ENCODE results near the gene CTSD. TPM values are rescaled to one million over a fixed set of nuclear protein-coding genes. Genes with fewer than 3 reads are reported as not detected.

CTSD gene
- total RNA-seq, 1 experiment from 2014 or later, result 199 TPM

- ChIA-PET POLR2A (no interaction called here), CTCF (interaction anchor here (0.8 to 3.3 kb wide), 6 partner anchors 52 to 134 kb away, joined by 3 to 22 read pairs (median 4); no protein-coding TSS in a partner anchor)
- DNase-seq (ENCODE audit: low spot score) (no peak), ATAC-seq (no peak)
- Mint-ChIP-seq H3K27me3 (ENCODE audit: low read depth) (peaks cover 8% of the 10 kb centered on the region), H3K4me1 (peaks cover 20% of the 10 kb centered on the region), H3K9me3 (peaks cover 4% of the 10 kb centered on the region), H3K36me3 (no peaks in the 10 kb centered on the region), H3K27ac (no peak overlapping the region), H3K4me3 (no peak overlapping the region)
- TF ChIP-seq ZNF232 (CRISPR knock-in tag; IDR thresholded peaks at IDR 0.05) (no peak), ZBTB43 (CRISPR knock-in tag; IDR thresholded peaks at IDR 0.05) (no peak), ZNF423 (CRISPR knock-in tag; IDR thresholded peaks at IDR 0.05) (no peak), FOXK1 (CRISPR knock-in tag; IDR thresholded peaks at IDR 0.05) (no peak), IRF1 (CRISPR knock-in tag; IDR thresholded peaks at IDR 0.05) (no peak), TCF7 (CRISPR knock-in tag; IDR thresholded peaks at IDR 0.05; ENCODE audit: low read depth) (no peak), OVOL2 (CRISPR knock-in tag; IDR thresholded peaks at IDR 0.05; ENCODE audit: borderline replicate concordance) (no peak), NR3C1 (CRISPR knock-in tag; conservative IDR thresholded peaks at IDR 0.05; ENCODE audit: low read depth) (no peak), PRDM15 (CRISPR knock-in tag; IDR thresholded peaks at IDR 0.05) (no peak), E2F1 (CRISPR knock-in tag; IDR thresholded peaks at IDR 0.05) (no peak)
- TF ChIP-seq, protein P1, sequence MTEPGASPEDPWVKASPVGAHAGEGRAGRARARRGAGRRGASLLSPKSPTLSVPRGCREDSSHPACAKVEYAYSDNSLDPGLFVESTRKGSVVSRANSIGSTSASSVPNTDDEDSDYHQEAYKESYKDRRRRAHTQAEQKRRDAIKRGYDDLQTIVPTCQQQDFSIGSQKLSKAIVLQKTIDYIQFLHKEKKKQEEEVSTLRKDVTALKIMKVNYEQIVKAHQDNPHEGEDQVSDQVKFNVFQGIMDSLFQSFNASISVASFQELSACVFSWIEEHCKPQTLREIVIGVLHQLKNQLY (CRISPR knock-in tag; IDR thresholded peaks at IDR 0.05), result no peak
- TF ChIP-seq, protein P2, sequence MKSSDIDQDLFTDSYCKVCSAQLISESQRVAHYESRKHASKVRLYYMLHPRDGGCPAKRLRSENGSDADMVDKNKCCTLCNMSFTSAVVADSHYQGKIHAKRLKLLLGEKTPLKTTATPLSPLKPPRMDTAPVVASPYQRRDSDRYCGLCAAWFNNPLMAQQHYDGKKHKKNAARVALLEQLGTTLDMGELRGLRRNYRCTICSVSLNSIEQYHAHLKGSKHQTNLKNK (CRISPR knock-in tag; IDR thresholded peaks at IDR 0.05), result no peak
- TF ChIP-seq, protein P3, sequence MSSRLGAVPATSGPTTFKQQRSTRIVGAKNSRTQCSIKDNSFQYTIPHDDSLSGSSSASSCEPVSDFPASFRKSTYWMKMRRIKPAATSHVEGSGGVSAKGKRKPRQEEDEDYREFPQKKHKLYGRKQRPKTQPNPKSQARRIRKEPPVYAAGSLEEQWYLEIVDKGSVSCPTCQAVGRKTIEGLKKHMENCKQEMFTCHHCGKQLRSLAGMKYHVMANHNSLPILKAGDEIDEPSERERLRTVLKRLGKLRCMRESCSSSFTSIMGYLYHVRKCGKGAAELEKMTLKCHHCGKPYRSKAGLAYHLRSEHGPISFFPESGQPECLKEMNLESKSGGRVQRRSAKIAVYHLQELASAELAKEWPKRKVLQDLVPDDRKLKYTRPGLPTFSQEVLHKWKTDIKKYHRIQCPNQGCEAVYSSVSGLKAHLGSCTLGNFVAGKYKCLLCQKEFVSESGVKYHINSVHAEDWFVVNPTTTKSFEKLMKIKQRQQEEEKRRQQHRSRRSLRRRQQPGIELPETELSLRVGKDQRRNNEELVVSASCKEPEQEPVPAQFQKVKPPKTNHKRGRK (CRISPR knock-in tag; IDR thresholded peaks at IDR 0.05; ENCODE audit: borderline replicate concordance), result no peak
- TF ChIP-seq, protein P4, sequence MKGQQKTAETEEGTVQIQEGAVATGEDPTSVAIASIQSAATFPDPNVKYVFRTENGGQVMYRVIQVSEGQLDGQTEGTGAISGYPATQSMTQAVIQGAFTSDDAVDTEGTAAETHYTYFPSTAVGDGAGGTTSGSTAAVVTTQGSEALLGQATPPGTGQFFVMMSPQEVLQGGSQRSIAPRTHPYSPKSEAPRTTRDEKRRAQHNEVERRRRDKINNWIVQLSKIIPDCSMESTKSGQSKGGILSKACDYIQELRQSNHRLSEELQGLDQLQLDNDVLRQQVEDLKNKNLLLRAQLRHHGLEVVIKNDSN (CRISPR knock-in tag; IDR thresholded peaks at IDR 0.05), result no peak
These were observed 9.6 kb upstream of the CTSD start for GRCh38 chr11:1773131-1773993.
